GM12873 (cell line): Measurements from ENCODE around the gene INSRR.

Experiments used
- TF ChIP-seq, protein P1 (sequence below): IDR thresholded peaks from 2 replicates; pipeline ENCODE4 v1.5.1; 2012; ENCODE audit warnings: low read depth, mild to moderate bottlenecking, moderate library complexity, low read length, control low read depth; ENCODE audit not compliant: insufficient read depth; ENCODE audit errors: missing control alignments

INSRR gene

GRCh38 chr1:156803086-156803851 is 55.6 kb downstream of the INSRR start:
- TF ChIP-seq, protein P1, sequence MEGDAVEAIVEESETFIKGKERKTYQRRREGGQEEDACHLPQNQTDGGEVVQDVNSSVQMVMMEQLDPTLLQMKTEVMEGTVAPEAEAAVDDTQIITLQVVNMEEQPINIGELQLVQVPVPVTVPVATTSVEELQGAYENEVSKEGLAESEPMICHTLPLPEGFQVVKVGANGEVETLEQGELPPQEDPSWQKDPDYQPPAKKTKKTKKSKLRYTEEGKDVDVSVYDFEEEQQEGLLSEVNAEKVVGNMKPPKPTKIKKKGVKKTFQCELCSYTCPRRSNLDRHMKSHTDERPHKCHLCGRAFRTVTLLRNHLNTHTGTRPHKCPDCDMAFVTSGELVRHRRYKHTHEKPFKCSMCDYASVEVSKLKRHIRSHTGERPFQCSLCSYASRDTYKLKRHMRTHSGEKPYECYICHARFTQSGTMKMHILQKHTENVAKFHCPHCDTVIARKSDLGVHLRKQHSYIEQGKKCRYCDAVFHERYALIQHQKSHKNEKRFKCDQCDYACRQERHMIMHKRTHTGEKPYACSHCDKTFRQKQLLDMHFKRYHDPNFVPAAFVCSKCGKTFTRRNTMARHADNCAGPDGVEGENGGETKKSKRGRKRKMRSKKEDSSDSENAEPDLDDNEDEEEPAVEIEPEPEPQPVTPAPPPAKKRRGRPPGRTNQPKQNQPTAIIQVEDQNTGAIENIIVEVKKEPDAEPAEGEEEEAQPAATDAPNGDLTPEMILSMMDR = no peak

GRCh38 chr1:156802421-156802935 is 56.4 kb downstream of the INSRR start:
- TF ChIP-seq, protein P1 = no peak

GRCh38 chr1:156801409-156802121 is 57.4 kb downstream of the INSRR start:
- TF ChIP-seq, protein P1 = no peak

- TF ChIP-seq, protein P1 = peak; percentile 83
These were observed 61.6 kb downstream of the INSRR start for GRCh38 chr1:156797212-156797871.

GRCh38 chr1:156796340-156797097 is 62.4 kb downstream of the INSRR start:
- TF ChIP-seq, protein P1 = no peak

GRCh38 chr1:156795787-156796186 is 63.1 kb downstream of the INSRR start:
- TF ChIP-seq, protein P1 = no peak
